H1 (cell line): ENCODE measurements around the gene CELSR3. TPM values are rescaled to one million over a fixed set of nuclear protein-coding genes. Genes with fewer than 3 reads are reported as not detected.

Source experiments
- CTCF ChIA-PET: fragments of 300-600 bp; sonication (Branson Sonifier 250); formaldehyde crosslinking; loops from one replicate; lab custom pipeline; 2021; ENCODE audit not compliant: partially characterized antibody; lab: Charles Lee
- POLR2A ChIA-PET: fragments of 300-600 bp; sonication (Branson Sonifier 250); formaldehyde crosslinking; loops from one replicate; lab custom pipeline; 2021; ENCODE audit warnings: inconsistent platforms; ENCODE audit not compliant: partially characterized antibody; lab: Charles Lee
- DNase-seq, 2 experiments: peaks; one replicate each; pipeline versions ENCODE4 v3.0.0 to v3.0.0-alpha.2; 2010 to 2022; ENCODE audit warnings: low spot score in 2 of 2, low read depth in 1 of 2, mixed read lengths in 1 of 2
- FAIRE-seq: peaks from 2 replicates; lab custom pipeline; 2011; peaks lifted over from hg19 to GRCh38; lab: Jason Lieb, UNC
- H2AFZ ChIP-seq: 2 replicates; pipeline ENCODE4 v1.8.1; 2012; ENCODE audit warnings: low read length, inconsistent platforms
- H2AK5ac ChIP-seq: 2 replicates; pipeline ENCODE4 v1.6.1; 2013; ENCODE audit warnings: low read depth, low read length
- H2BK120ac ChIP-seq: replicated peaks from 2 replicates; pipeline ENCODE3; 2013; ENCODE audit warnings: low read depth, low read length, inconsistent platforms
- H2BK12ac ChIP-seq: 2 replicates; pipeline ENCODE4 v1.6.1; 2013; ENCODE audit warnings: low read depth, low read length
- H2BK15ac ChIP-seq: 2 replicates; pipeline ENCODE4 v1.6.1; 2013; ENCODE audit warnings: low read length
- H2BK20ac ChIP-seq: 2 replicates; pipeline ENCODE4 v1.6.1; 2013; ENCODE audit warnings: low read length
- H2BK5ac ChIP-seq: 2 replicates; pipeline ENCODE4 v1.6.1; 2013; ENCODE audit warnings: low read depth, low read length
- H3K14ac ChIP-seq: 2 replicates; pipeline ENCODE4 v1.6.1; 2013; ENCODE audit warnings: inconsistent platforms; ENCODE audit not compliant: insufficient read length
- H3K18ac ChIP-seq: 2 replicates; pipeline ENCODE4 v1.6.1; 2013; ENCODE audit warnings: low read length; ENCODE audit errors: extremely low read depth
- H3K23ac ChIP-seq: 2 replicates; pipeline ENCODE4 v1.6.1; 2013; ENCODE audit warnings: inconsistent platforms; ENCODE audit not compliant: insufficient read length
- H3K23me2 ChIP-seq: 2 replicates; pipeline ENCODE4 v1.6.1; 2013; ENCODE audit warnings: low read depth, low read length
- H3K27ac ChIP-seq: 2 replicates; pipeline ENCODE4 v1.6.1; 2011; ENCODE audit warnings: low read depth, low read length, inconsistent platforms
- H3K27me3 ChIP-seq, 4 experiments: replicated peaks in 1 of 4; 1 replicate in 1 of 4; 2 replicates in 3 of 4; pipeline versions ENCODE4 v1.6.1 to v1.8.1; 2011 to 2013; ENCODE audit warnings: low read length in 3 of 4, mild to moderate bottlenecking in 3 of 4, inconsistent platforms in 2 of 4, mixed read lengths in 2 of 4, moderate library complexity in 1 of 4; ENCODE audit not compliant: control insufficient read depth in 3 of 4, insufficient read depth in 3 of 4; ENCODE audit errors: extremely low read depth in 1 of 4
- H3K36me3 ChIP-seq, 4 experiments: 2 replicates each; pipeline versions ENCODE4 v1.6.1 to v1.8.1; 2011 to 2013; ENCODE audit warnings: mild to moderate bottlenecking in 4 of 4, low read length in 3 of 4, moderate library complexity in 2 of 4, control low read depth in 1 of 4, inconsistent platforms in 1 of 4; ENCODE audit not compliant: insufficient read depth in 4 of 4, control insufficient read depth in 2 of 4
- H3K4ac ChIP-seq: replicated peaks from 2 replicates; pipeline ENCODE3; 2013; ENCODE audit warnings: low read length, low read depth, mixed read lengths, inconsistent platforms; ENCODE audit not compliant: insufficient read length
- H3K4me1 ChIP-seq, 4 experiments: replicated peaks in 1 of 4; 1 replicate in 1 of 4; 2 replicates in 3 of 4; pipeline versions ENCODE4 v1.6.1 to v1.8.1; 2011 to 2013; ENCODE audit warnings: low read length in 3 of 4, inconsistent platforms in 2 of 4, mixed read lengths in 1 of 4; ENCODE audit not compliant: insufficient read depth in 4 of 4, control insufficient read depth in 3 of 4
- H3K4me2 ChIP-seq, 2 experiments: 2 replicates each; pipeline versions ENCODE4 v1.6.1 to v1.8.1; 2011 to 2013; ENCODE audit warnings: low read depth in 2 of 2, low read length in 2 of 2, control low read depth in 1 of 2, inconsistent platforms in 1 of 2, mild to moderate bottlenecking in 1 of 2; ENCODE audit not compliant: insufficient read depth in 1 of 2
- H3K4me3 ChIP-seq, 4 experiments: fragments of 200-600, 300-600 bp in 1 of 4; sonication (generic), shearing (Covaris generic), sonication (Bioruptor Twin) in 1 of 4; 2 replicates each; pipeline versions ENCODE4 v1.5.1 to v1.8.1; 2011 to 2016; ENCODE audit warnings: low read length in 4 of 4, low read depth in 3 of 4, control low read depth in 2 of 4, inconsistent platforms in 2 of 4, mild to moderate bottlenecking in 2 of 4, mixed read lengths in 1 of 4, moderate library complexity in 1 of 4; ENCODE audit not compliant: insufficient read depth in 2 of 4; ENCODE audit errors: extremely low read depth in 1 of 4
- H3K56ac ChIP-seq: replicated peaks from 2 replicates; pipeline ENCODE3; 2013; ENCODE audit warnings: low read depth, mild to moderate bottlenecking, mixed read lengths, low read length, inconsistent platforms; ENCODE audit not compliant: insufficient read length
- H3K79me1 ChIP-seq: 2 replicates; pipeline ENCODE4 v1.6.1; 2013; ENCODE audit warnings: low read depth, low read length, control low read depth
- H3K79me2 ChIP-seq, 2 experiments: 2 replicates each; pipeline versions ENCODE4 v1.6.1 to v1.8.1; 2012 to 2013; ENCODE audit warnings: low read length in 2 of 2, mild to moderate bottlenecking in 2 of 2, inconsistent platforms in 1 of 2; ENCODE audit not compliant: insufficient read depth in 2 of 2, control insufficient read depth in 1 of 2
- H3K9ac ChIP-seq, 4 experiments: replicated peaks in 1 of 4; 1 replicate in 1 of 4; 2 replicates in 3 of 4; pipeline versions ENCODE4 v1.6.1 to v1.8.1; 2011 to 2013; ENCODE audit warnings: low read depth in 3 of 4, low read length in 3 of 4, control low read depth in 2 of 4, mild to moderate bottlenecking in 2 of 4, moderate library complexity in 2 of 4, inconsistent platforms in 1 of 4; ENCODE audit errors: extremely low read depth in 1 of 4
- H3K9me3 ChIP-seq, 2 experiments: 2 replicates each; pipeline versions ENCODE4 v1.6.1 to v1.8.1; 2012 to 2013; ENCODE audit warnings: mild to moderate bottlenecking in 2 of 2, moderate library complexity in 2 of 2, control low read depth in 1 of 2, inconsistent platforms in 1 of 2, low read depth in 1 of 2, low read length in 1 of 2, mixed read lengths in 1 of 2; ENCODE audit not compliant: insufficient read depth in 2 of 2
- H4K20me1 ChIP-seq, 2 experiments: replicated peaks in 1 of 2; 2 replicates each; pipeline versions ENCODE3 to v1.8.1; 2011 to 2013; ENCODE audit warnings: inconsistent platforms in 2 of 2, low read length in 2 of 2, mild to moderate bottlenecking in 1 of 2; ENCODE audit not compliant: insufficient read depth in 2 of 2, control insufficient read depth in 1 of 2
- H4K5ac ChIP-seq: 2 replicates; pipeline ENCODE4 v1.6.1; 2013; ENCODE audit warnings: low read length, low read depth, mixed read lengths, inconsistent platforms; ENCODE audit not compliant: insufficient read length
- H4K8ac ChIP-seq: 2 replicates; pipeline ENCODE4 v1.8.0; 2013; ENCODE audit warnings: mild to moderate bottlenecking, moderate library complexity, low read length, inconsistent platforms; ENCODE audit not compliant: insufficient read depth; ENCODE audit errors: extremely low read depth
- H4K91ac ChIP-seq: replicated peaks from 2 replicates; pipeline ENCODE3; 2013; ENCODE audit warnings: low read length, mixed read lengths, inconsistent platforms; ENCODE audit not compliant: insufficient read length
- ATF2 ChIP-seq: IDR thresholded peaks from 2 replicates; pipeline ENCODE4 v1.6.1; 2012; ENCODE audit warnings: low read length, inconsistent platforms
- FOSL1 ChIP-seq: IDR thresholded peaks from 2 replicates; pipeline ENCODE4 v1.6.1; 2011; ENCODE audit warnings: mild to moderate bottlenecking, low read depth, low read length, moderate library complexity; ENCODE audit not compliant: insufficient read depth
- HDAC6 ChIP-seq: IDR thresholded peaks from one replicate; pipeline ENCODE4 v1.7.1; 2012; ENCODE audit warnings: low read depth, mild to moderate bottlenecking, inconsistent platforms, low read length, moderate library complexity
- NRF1 ChIP-seq: IDR thresholded peaks from 2 replicates; pipeline ENCODE4 v1.6.1; 2011; ENCODE audit warnings: mild to moderate bottlenecking, low read depth, low read length, improper control_type of control experiment
- POLR2A ChIP-seq, 2 experiments: IDR thresholded peaks; 1 replicate in 1 of 2; 2 replicates in 1 of 2; pipeline ENCODE4 v1.6.1; 2011; ENCODE audit warnings: low read depth in 2 of 2, low read length in 2 of 2, mild to moderate bottlenecking in 2 of 2; ENCODE audit errors: control extremely low read depth in 1 of 2
- RBBP5 ChIP-seq: IDR thresholded peaks from 2 replicates; pipeline ENCODE4 v1.7.1; 2012; ENCODE audit warnings: low read depth, mild to moderate bottlenecking, inconsistent platforms, low read length, moderate library complexity, borderline replicate concordance
- TBP ChIP-seq: IDR thresholded peaks from 2 replicates; pipeline ENCODE4 v1.6.1; 2011; ENCODE audit warnings: low read depth, low read length, improper control_type of control experiment
- WGBS, 2 experiments: shearing (Covaris generic) in 1 of 2; methylation state at CpG; one replicate each; pipeline versions ENCODE4 v1.1.6 to v1.1.7; 2013 to 2015; ENCODE audit warnings: low lambda C conversion rate in 2 of 2, mixed read lengths in 2 of 2, inconsistent platforms in 1 of 2, low coverage in 1 of 2, missing lambda C conversion rate in 1 of 2; ENCODE audit not compliant: insufficient replicate concordance in 2 of 2, insufficient coverage in 1 of 2, insufficient read length in 1 of 2; ENCODE audit errors: extremely low coverage in 1 of 2, missing lambda C conversion rate in 1 of 2; 5-methylcytosine and 5-hydroxymethylcytosine counted together
- polyA plus RNA-seq, 7 experiments: library from polyadenylated mRNA; depleted of rRNA in 3 of 7; stranded (reverse) in 5 of 7; unstranded in 2 of 7; fragments of >200 nt in 5 of 7; fragments of 200-250 nt in 2 of 7; gene quantifications; 1 replicate in 5 of 7; 2 replicates in 1 of 7; 4 replicates in 1 of 7; pipeline versions ENCODE4 v1.2.1 to v1.2.3, GENCODE V29; 2011 to 2013; ENCODE audit warnings: missing spikeins in 2 of 7, mixed read lengths in 2 of 7
- total RNA-seq: library from RNA; stranded (reverse); fragmentation: NEBNext Ultra II Directional; extraction: Animal tissue kit (Norgen Biotek cat#: 25700); gene quantifications from 2 replicates; pipeline ENCODE4 v1.2.1, GENCODE V29; 2021

CELSR3 gene
- total and polyA plus RNA-seq, 2 of the 8 experiments (the other 6 are each of a cell fraction or from before 2014, with no cell fraction given): 11.6 to 29.5 TPM

GRCh38 chr3:48708481-48708889 lies 45.8 kb upstream of the CELSR3 start:
- H3K79me1 ChIP-seq: peaks cover 2% of the 10 kb centered on the region; the same call in 1 of the 2 replicates
- no peak overlapping the region for H2BK120ac ChIP-seq
- no peak overlapping the region for H3K18ac ChIP-seq
- no peak overlapping the region for H3K23ac ChIP-seq
- peaks cover 7 to 71% (median 23%) of the 10 kb centered on the region in 4 experiments for H3K36me3 ChIP-seq
- DNase-seq: no peak
- no peaks in the 10 kb centered on the region for H3K23me2 ChIP-seq
- no peak overlapping the region for H2BK15ac ChIP-seq
- H3K4ac ChIP-seq: no peak overlapping the region
- H4K20me1 ChIP-seq: peaks cover 14 to 30% of the 10 kb centered on the region in 2 experiments
- H4K5ac ChIP-seq: no peak overlapping the region
- TF ChIP-seq RBBP5 (no peak), POLR2A (IDR thresholded peaks at IDR 0.05; ENCODE audit: control extremely low read depth in 1 of 2, low read depth in 2 of 2, low read length in 2 of 2) (no peak), TBP (no peak), NRF1 (no peak), FOSL1 (no peak), ATF2 (no peak), HDAC6 (no peak)
- TF ChIP-seq, all 59 proteins: peak for 0
- Histone ChIP-seq H2BK12ac (no peak overlapping the region), H3K4me2 (no peak overlapping the region), H3K4me3 (no peak overlapping the region), H2BK5ac (peak overlapping the region; percentile 73), H3K79me2 (peaks cover 62 to 92% of the 10 kb centered on the region in 2 experiments), H3K9me3 (no peaks in the 10 kb centered on the region), H3K27me3 (no peaks in the 10 kb centered on the region), H3K27ac (no peak overlapping the region; the same call in 1 of the 2 replicates), H3K9ac (no peak overlapping the region), H2AFZ (no peak overlapping the region), H2AK5ac (no peak overlapping the region), H4K91ac (no peak overlapping the region), H4K8ac (no peak overlapping the region), H3K14ac (no peak overlapping the region), H3K56ac (no peak overlapping the region), H3K4me1 (peaks cover 0 to 3% (median 3%) of the 10 kb centered on the region in 4 experiments; a peak in 2 of 7 replicates), H2BK20ac (no peak overlapping the region)
- 83% methylated on average over 2 of the region's 2 CpGs; no CpG with 5 or more reads in 1 of the 2 experiments for WGBS, 2 experiments
- no peak for FAIRE-seq
- ChIA-PET POLR2A (interaction anchor here (0.6 to 13.3 kb wide), 6 partner anchors 7 to 44 kb away, joined by 3 to 187 read pairs (median 4); partner anchors contain the start of gene IP6K2), CTCF (interaction anchor here (0.8 to 3.1 kb wide), 3 partner anchors 22 to 72 kb away, joined by 3 to 9 read pairs (median 8); partner anchors contain the start of gene NCKIPSD)
